Measurements from ENCODE around the gene KIAA1549.

DNA sequence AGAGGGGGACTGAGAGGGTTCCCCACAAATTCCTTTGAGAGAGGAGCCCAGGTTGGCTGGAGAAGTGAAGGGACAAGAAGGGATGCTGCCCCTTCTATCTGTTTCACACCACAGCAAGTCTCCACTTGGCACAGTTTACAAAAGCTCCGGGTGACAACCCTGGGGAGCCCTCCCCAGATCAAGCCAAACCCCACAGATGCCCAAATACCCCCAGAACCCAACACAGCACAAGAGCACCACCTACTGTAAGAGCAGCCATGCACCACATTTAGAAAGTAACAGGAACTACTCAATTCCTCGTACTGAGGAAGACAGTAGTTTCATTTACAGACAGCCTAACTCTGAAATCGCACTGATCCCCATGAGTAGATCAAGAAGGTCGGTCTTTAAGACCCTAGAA is 115.3 kb downstream of the KIAA1549 start:
- TF ChIP-seq MYC (IDR thresholded peaks at IDR 0.05; ENCODE audit: insufficient read depth, insufficient read length, insufficient replicate concordance, low read length, severe bottlenecking), result no peak
- TF ChIP-seq POLR2A (IDR thresholded peaks at IDR 0.05; ENCODE audit: low read depth, low read length), result no peak
- TF ChIP-seq PAX8 (IDR thresholded peaks at IDR 0.05), result no peak
- no peak for TF ChIP-seq IKZF1 (conservative IDR thresholded peaks at IDR 0.05)
- no peak for TF ChIP-seq ZBTB11 (CRISPR knock-in tag; IDR thresholded peaks at IDR 0.05)
- no peak for TF ChIP-seq MXI1 (IDR thresholded peaks at IDR 0.05; ENCODE audit: low read depth, low read length)
- no peak for TF ChIP-seq ETV6 (conservative IDR thresholded peaks at IDR 0.05 in 1 of 2, IDR thresholded peaks at IDR 0.05 in 1 of 2; ENCODE audit: borderline replicate concordance in 1 of 2, low read depth in 1 of 2)
- TF ChIP-seq CTCF (IDR thresholded peaks at IDR 0.05 in 2 of 3, conservative IDR thresholded peaks at IDR 0.05 in 1 of 3; ENCODE audit: control insufficient read depth in 2 of 3, extremely low read depth in 1 of 3, insufficient read depth in 1 of 3, low read depth in 3 of 3, low read length in 3 of 3), result peak; percentile 44 to 62 (median 48); a peak in 5 of 6 replicates
- TF ChIP-seq EZH2 (IDR thresholded peaks at IDR 0.05; ENCODE audit: borderline replicate concordance, control insufficient read depth, low read depth, low read length), result no peak
